Measurements from ENCODE around the gene FAM107B.

FAM107B gene

DNA sequence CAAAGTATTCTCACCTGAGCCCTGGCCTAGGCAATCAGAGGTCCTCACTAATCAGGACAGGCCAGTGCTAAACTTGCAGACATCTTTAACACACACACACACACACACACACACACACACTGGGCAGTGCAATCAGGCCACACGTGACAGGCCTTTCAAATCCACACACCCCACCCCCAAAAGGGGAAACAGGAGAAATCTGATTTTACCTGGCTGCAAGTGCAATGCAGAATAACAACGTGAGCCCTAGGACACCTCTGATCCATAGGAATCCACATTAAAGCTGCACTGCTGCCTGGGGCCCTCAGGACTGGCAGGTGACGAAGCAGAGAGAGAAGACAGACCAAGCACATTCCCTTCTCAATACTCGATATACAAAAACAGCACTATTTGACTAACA is 218.9 kb downstream of the FAM107B start:
- Histone ChIP-seq H2BK12ac (ENCODE audit: low read length in 2 of 2) (peak overlapping the region in 1 of 2 experiments; percentile 10), H3K27ac (ENCODE audit: low read length, poor library complexity, severe bottlenecking) (no peak overlapping the region), H3K4me1 (ENCODE audit: control insufficient read depth, insufficient read depth, low read depth, low read length) (peaks cover 10% of the 10 kb centered on the region), H2BK5ac (ENCODE audit: low read depth, low read length, poor library complexity, severe bottlenecking) (no peak overlapping the region), H3K36me3 (ENCODE audit: control insufficient read depth in 1 of 2, insufficient read depth in 2 of 2, low read depth in 1 of 2, low read length in 2 of 2) (no peaks in the 10 kb centered on the region), H2AK5ac (ENCODE audit: low read length, severe bottlenecking) (no peak overlapping the region), H3K14ac (ENCODE audit: low read length in 2 of 2) (no peak overlapping the region), H3K4me3 (ENCODE audit: insufficient read depth in 1 of 2, low read depth in 1 of 2, low read length in 2 of 2) (no peak overlapping the region), H4K91ac (ENCODE audit: low read length) (peak overlapping the region; percentile 52), H3K9me3 (ENCODE audit: control insufficient read depth, low read length) (no peaks in the 10 kb centered on the region), H3K27me3 (ENCODE audit: control insufficient read depth in 1 of 2, insufficient read depth in 1 of 2, low read length in 2 of 2) (no peaks in the 10 kb centered on the region), H2AFZ (ENCODE audit: low read depth, low read length) (no peak overlapping the region), H2BK120ac (ENCODE audit: low read depth, low read length) (no peak overlapping the region), H3K9ac (ENCODE audit: low read length) (no peak overlapping the region), H4K8ac (ENCODE audit: low read length) (no peak overlapping the region), H3K4me2 (ENCODE audit: low read length, poor library complexity, severe bottlenecking) (no peak overlapping the region), H3K79me1 (replicated peaks; ENCODE audit: low read length, poor library complexity, severe bottlenecking) (peaks cover 26% of the 10 kb centered on the region), H3K4ac (ENCODE audit: low read depth in 1 of 2, low read length in 2 of 2) (no peak overlapping the region), H3K23ac (ENCODE audit: low read length in 2 of 2) (no peak overlapping the region), H3K18ac (ENCODE audit: low read depth in 1 of 2, low read length in 2 of 2) (no peak overlapping the region), H2BK15ac (ENCODE audit: low read depth, poor library complexity, severe bottlenecking) (no peak overlapping the region)
- 77% methylated on average over 4 of the region's 4 CpGs for WGBS
- no peak for DNase-seq

DNA sequence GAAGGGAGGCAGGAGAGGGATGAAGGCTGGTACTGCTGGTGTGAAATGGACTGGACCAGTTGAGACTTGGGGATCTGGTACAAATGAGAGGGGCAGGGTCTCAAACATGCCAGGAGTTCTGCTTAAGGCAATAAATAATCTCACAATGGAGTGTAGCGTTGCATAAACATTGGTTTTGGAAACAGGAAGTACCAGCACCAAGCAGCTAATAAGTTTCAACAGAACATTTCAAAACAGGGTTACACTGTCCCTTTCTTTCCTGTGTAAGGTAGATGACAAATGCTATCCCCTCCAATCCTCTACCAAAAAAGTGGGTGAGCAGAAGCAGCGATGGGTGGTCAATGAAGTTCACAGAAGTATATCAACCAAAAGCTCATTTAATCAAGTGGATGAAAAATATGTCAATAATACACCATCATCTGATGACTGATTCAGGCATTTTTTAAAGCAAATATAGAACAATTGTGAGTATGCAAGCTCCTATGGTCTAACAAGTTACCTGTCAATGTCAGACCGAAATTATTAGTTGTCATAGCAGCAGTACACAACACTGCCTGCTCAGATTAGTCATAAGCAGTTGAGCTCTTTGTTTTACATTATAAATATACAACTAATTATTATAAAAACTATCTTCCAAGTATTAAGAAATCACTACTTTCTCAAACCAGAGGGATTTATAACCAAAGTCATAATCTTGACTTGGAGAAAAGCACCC is 220.0 kb downstream of the FAM107B start:
- WGBS = 75% methylated on average over 2 of the region's 3 CpGs
- Histone ChIP-seq H4K91ac (ENCODE audit: low read length) (no peak overlapping the region), H2BK15ac (ENCODE audit: low read depth, poor library complexity, severe bottlenecking) (no peak overlapping the region), H3K4ac (ENCODE audit: low read depth in 1 of 2, low read length in 2 of 2) (no peak overlapping the region), H3K9ac (ENCODE audit: low read length) (no peak overlapping the region), H2AFZ (ENCODE audit: low read depth, low read length) (no peak overlapping the region), H3K36me3 (ENCODE audit: control insufficient read depth in 1 of 2, insufficient read depth in 2 of 2, low read depth in 1 of 2, low read length in 2 of 2) (no peaks in the 10 kb centered on the region), H2AK5ac (ENCODE audit: low read length, severe bottlenecking) (no peak overlapping the region), H3K4me2 (ENCODE audit: low read length, poor library complexity, severe bottlenecking) (no peak overlapping the region), H3K9me3 (ENCODE audit: control insufficient read depth, low read length) (no peaks in the 10 kb centered on the region), H3K14ac (ENCODE audit: low read length in 2 of 2) (no peak overlapping the region), H3K27me3 (ENCODE audit: control insufficient read depth in 1 of 2, insufficient read depth in 1 of 2, low read length in 2 of 2) (no peaks in the 10 kb centered on the region), H2BK12ac (ENCODE audit: low read length in 2 of 2) (no peak overlapping the region), H3K4me3 (ENCODE audit: insufficient read depth in 1 of 2, low read depth in 1 of 2, low read length in 2 of 2) (no peak overlapping the region), H2BK5ac (ENCODE audit: low read depth, low read length, poor library complexity, severe bottlenecking) (no peak overlapping the region), H3K18ac (ENCODE audit: low read depth in 1 of 2, low read length in 2 of 2) (peak overlapping the region in 1 of 2 experiments; percentile 5), H4K8ac (ENCODE audit: low read length) (no peak overlapping the region), H3K79me1 (replicated peaks; ENCODE audit: low read length, poor library complexity, severe bottlenecking) (peaks cover 19% of the 10 kb centered on the region), H3K27ac (ENCODE audit: low read length, poor library complexity, severe bottlenecking) (no peak overlapping the region), H3K4me1 (ENCODE audit: control insufficient read depth, insufficient read depth, low read depth, low read length) (peaks cover 9% of the 10 kb centered on the region), H3K23ac (ENCODE audit: low read length in 2 of 2) (no peak overlapping the region), H2BK120ac (ENCODE audit: low read depth, low read length) (no peak overlapping the region)
- DNase-seq = no peak

DNA sequence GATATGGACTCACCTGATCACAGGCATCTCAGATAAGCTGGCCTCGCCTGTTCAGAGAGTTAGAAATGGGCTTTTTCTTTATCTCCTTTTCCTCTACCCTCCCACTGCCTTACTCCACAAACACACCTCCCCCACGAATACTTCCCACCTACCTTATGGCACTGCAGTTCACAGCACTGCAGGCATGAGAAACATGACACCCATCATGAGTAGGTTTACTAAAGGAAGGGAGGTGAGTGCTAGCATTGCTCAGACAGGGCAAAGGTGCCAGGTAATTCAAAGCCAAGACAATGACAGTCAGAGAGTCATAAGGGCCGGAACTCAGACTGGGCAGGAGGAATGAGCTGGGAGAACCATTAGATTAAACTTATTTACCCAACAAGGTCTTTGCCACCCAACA is 220.6 kb downstream of the FAM107B start:
- Histone ChIP-seq H4K91ac (ENCODE audit: low read length) (no peak overlapping the region), H3K18ac (ENCODE audit: low read depth in 1 of 2, low read length in 2 of 2) (peak overlapping the region in 1 of 2 experiments; percentile 5), H2AK5ac (ENCODE audit: low read length, severe bottlenecking) (no peak overlapping the region), H3K79me1 (replicated peaks; ENCODE audit: low read length, poor library complexity, severe bottlenecking) (peaks cover 17% of the 10 kb centered on the region), H3K4me1 (ENCODE audit: control insufficient read depth, insufficient read depth, low read depth, low read length) (peaks cover 11% of the 10 kb centered on the region), H2BK120ac (ENCODE audit: low read depth, low read length) (no peak overlapping the region), H3K9me3 (ENCODE audit: control insufficient read depth, low read length) (no peaks in the 10 kb centered on the region), H3K4me2 (ENCODE audit: low read length, poor library complexity, severe bottlenecking) (no peak overlapping the region), H3K27ac (ENCODE audit: low read length, poor library complexity, severe bottlenecking) (no peak overlapping the region), H4K8ac (ENCODE audit: low read length) (peak overlapping the region; percentile 51), H3K27me3 (ENCODE audit: control insufficient read depth in 1 of 2, insufficient read depth in 1 of 2, low read length in 2 of 2) (no peaks in the 10 kb centered on the region), H2BK12ac (ENCODE audit: low read length in 2 of 2) (no peak overlapping the region), H3K4ac (ENCODE audit: low read depth in 1 of 2, low read length in 2 of 2) (no peak overlapping the region), H3K14ac (ENCODE audit: low read length in 2 of 2) (no peak overlapping the region), H2AFZ (ENCODE audit: low read depth, low read length) (no peak overlapping the region), H2BK5ac (ENCODE audit: low read depth, low read length, poor library complexity, severe bottlenecking) (no peak overlapping the region), H3K4me3 (ENCODE audit: insufficient read depth in 1 of 2, low read depth in 1 of 2, low read length in 2 of 2) (no peak overlapping the region), H3K23ac (ENCODE audit: low read length in 2 of 2) (no peak overlapping the region), H2BK15ac (ENCODE audit: low read depth, poor library complexity, severe bottlenecking) (peak overlapping the region; percentile 2), H3K36me3 (ENCODE audit: control insufficient read depth in 1 of 2, insufficient read depth in 2 of 2, low read depth in 1 of 2, low read length in 2 of 2) (no peaks in the 10 kb centered on the region), H3K9ac (ENCODE audit: low read length) (no peak overlapping the region)
- DNase-seq = no peak
- WGBS = 84% methylated on average over 2 of the region's 3 CpGs

DNA sequence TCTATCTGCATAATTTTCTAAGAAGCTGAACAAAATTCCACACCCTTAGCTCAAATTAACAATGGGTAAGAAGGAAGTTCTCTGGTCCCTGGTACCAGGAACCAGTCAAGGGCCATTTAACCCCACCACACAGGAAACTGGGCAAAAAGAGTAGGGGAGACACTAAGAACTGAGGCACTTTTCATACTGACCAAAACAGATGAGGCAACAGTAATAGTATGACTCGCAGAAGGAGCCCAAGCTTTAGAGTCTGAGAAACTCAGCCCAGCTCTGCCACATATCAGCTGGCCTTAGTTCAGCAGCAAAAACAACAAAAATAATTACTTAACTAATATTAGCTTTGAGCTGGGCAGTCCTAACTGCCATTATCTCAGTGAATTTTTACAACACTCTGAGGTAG is 221.2 kb downstream of the FAM107B start:
- Histone ChIP-seq H3K4ac (ENCODE audit: low read depth in 1 of 2, low read length in 2 of 2) (no peak overlapping the region), H3K4me3 (ENCODE audit: insufficient read depth in 1 of 2, low read depth in 1 of 2, low read length in 2 of 2) (no peak overlapping the region), H3K9me3 (ENCODE audit: control insufficient read depth, low read length) (no peaks in the 10 kb centered on the region), H2BK120ac (ENCODE audit: low read depth, low read length) (no peak overlapping the region), H2BK5ac (ENCODE audit: low read depth, low read length, poor library complexity, severe bottlenecking) (no peak overlapping the region), H3K4me1 (ENCODE audit: control insufficient read depth, insufficient read depth, low read depth, low read length) (peaks cover 11% of the 10 kb centered on the region), H3K14ac (ENCODE audit: low read length in 2 of 2) (no peak overlapping the region), H2AFZ (ENCODE audit: low read depth, low read length) (no peak overlapping the region), H4K8ac (ENCODE audit: low read length) (no peak overlapping the region), H2BK15ac (ENCODE audit: low read depth, poor library complexity, severe bottlenecking) (no peak overlapping the region), H3K79me1 (replicated peaks; ENCODE audit: low read length, poor library complexity, severe bottlenecking) (peaks cover 16% of the 10 kb centered on the region), H4K91ac (ENCODE audit: low read length) (no peak overlapping the region), H3K23ac (ENCODE audit: low read length in 2 of 2) (no peak overlapping the region), H3K27ac (ENCODE audit: low read length, poor library complexity, severe bottlenecking) (no peak overlapping the region), H3K36me3 (ENCODE audit: control insufficient read depth in 1 of 2, insufficient read depth in 2 of 2, low read depth in 1 of 2, low read length in 2 of 2) (peaks cover 0 to 2% of the 10 kb centered on the region in 2 experiments), H3K9ac (ENCODE audit: low read length) (peak overlapping the region; percentile 28), H3K18ac (ENCODE audit: low read depth in 1 of 2, low read length in 2 of 2) (no peak overlapping the region), H3K27me3 (ENCODE audit: control insufficient read depth in 1 of 2, insufficient read depth in 1 of 2, low read length in 2 of 2) (no peaks in the 10 kb centered on the region), H3K4me2 (ENCODE audit: low read length, poor library complexity, severe bottlenecking) (no peak overlapping the region), H2BK12ac (ENCODE audit: low read length in 2 of 2) (no peak overlapping the region), H2AK5ac (ENCODE audit: low read length, severe bottlenecking) (no peak overlapping the region)
- peak; percentile 78 for DNase-seq
- 65% methylated on average over 1 of the region's 1 CpG for WGBS

All from mesenchymal stem cell (in vitro differentiated cells and primary cell).